ENCODE measurements around the gene TNFRSF18.

Gene TNFRSF18

GRCh38 chr1:1194723-1195122 lies 11.7 kb downstream of the TNFRSF18 start:
- Histone ChIP-seq H2BK120ac (ENCODE audit: insufficient read depth, low read length, poor library complexity) (no peak overlapping the region), H3K4me1 (ENCODE audit: control insufficient read depth in 1 of 2, insufficient read depth in 2 of 2, low read length in 2 of 2) (no peaks in the 10 kb centered on the region), H3K9me3 (ENCODE audit: insufficient read depth, low read depth, low read length) (peaks cover 14% of the 10 kb centered on the region), H4K91ac (ENCODE audit: low read depth, low read length) (no peak overlapping the region), H3K79me1 (ENCODE audit: low read length) (no peaks in the 10 kb centered on the region), H3K4ac (ENCODE audit: low read depth, low read length) (no peak overlapping the region), H3K79me2 (ENCODE audit: control insufficient read depth, insufficient read depth, low read length, poor library complexity) (no peaks in the 10 kb centered on the region), H3K14ac (ENCODE audit: low read length) (no peak overlapping the region), H4K8ac (ENCODE audit: low read depth, low read length) (no peak overlapping the region), H4K12ac (ENCODE audit: low read depth, low read length) (no peak overlapping the region), H3K4me2 (ENCODE audit: low read length) (no peak overlapping the region), H3K4me3 (ENCODE audit: low read depth, low read length) (no peak overlapping the region), H3K18ac (ENCODE audit: low read length) (no peak overlapping the region), H2AFZ (ENCODE audit: insufficient read depth, low read length, poor library complexity) (no peak overlapping the region), H3K23ac (ENCODE audit: low read length) (no peak overlapping the region), H3K27me3 (ENCODE audit: insufficient read depth, low read length) (no peaks in the 10 kb centered on the region), H3K27ac (ENCODE audit: low read depth, low read length) (no peak overlapping the region), H2AK5ac (ENCODE audit: low read length) (no peak overlapping the region), H3K36me3 (ENCODE audit: control insufficient read depth in 1 of 2, insufficient read depth in 2 of 2, low read length in 2 of 2) (no peaks in the 10 kb centered on the region), H3K9ac (ENCODE audit: low read length) (no peak overlapping the region), H2BK12ac (ENCODE audit: low read length) (no peak overlapping the region), H2BK5ac (ENCODE audit: low read depth, low read length, poor library complexity) (no peak overlapping the region)
- WGBS (ENCODE audit: extremely low coverage, insufficient coverage, insufficient read length), result no CpG with 5 or more reads among the region's 3 CpGs
- DNase-seq, result no peak

GRCh38 chr1:1191734-1192133 lies 14.7 kb downstream of the TNFRSF18 start:
- H3K4me2 ChIP-seq (ENCODE audit: low read length), result no peak overlapping the region
- no peaks in the 10 kb centered on the region for H3K4me1 ChIP-seq (ENCODE audit: control insufficient read depth in 1 of 2, insufficient read depth in 2 of 2, low read length in 2 of 2)
- no peak for DNase-seq
- no peaks in the 10 kb centered on the region for H3K79me2 ChIP-seq (ENCODE audit: control insufficient read depth, insufficient read depth, low read length, poor library complexity)
- no peak overlapping the region for H3K14ac ChIP-seq (ENCODE audit: low read length)
- no peaks in the 10 kb centered on the region for H3K36me3 ChIP-seq (ENCODE audit: control insufficient read depth in 1 of 2, insufficient read depth in 2 of 2, low read length in 2 of 2)
- H2BK5ac ChIP-seq (ENCODE audit: low read depth, low read length, poor library complexity), result no peak overlapping the region
- no peak overlapping the region for H3K18ac ChIP-seq (ENCODE audit: low read length)
- H4K12ac ChIP-seq (ENCODE audit: low read depth, low read length), result no peak overlapping the region
- H4K8ac ChIP-seq (ENCODE audit: low read depth, low read length), result no peak overlapping the region
- H3K4me3 ChIP-seq (ENCODE audit: low read depth, low read length), result no peak overlapping the region
- no peak overlapping the region for H3K9ac ChIP-seq (ENCODE audit: low read length)
- no peak overlapping the region for H2BK120ac ChIP-seq (ENCODE audit: insufficient read depth, low read length, poor library complexity)
- peaks cover 10% of the 10 kb centered on the region for H3K9me3 ChIP-seq (ENCODE audit: insufficient read depth, low read depth, low read length)
- no peak overlapping the region for H4K91ac ChIP-seq (ENCODE audit: low read depth, low read length)
- no CpG with 5 or more reads among the region's 11 CpGs for WGBS (ENCODE audit: extremely low coverage, insufficient coverage, insufficient read length)
- no peak overlapping the region for H2BK12ac ChIP-seq (ENCODE audit: low read length)
- H3K27me3 ChIP-seq (ENCODE audit: insufficient read depth, low read length), result no peaks in the 10 kb centered on the region
- H2AK5ac ChIP-seq (ENCODE audit: low read length), result no peak overlapping the region
- no peak overlapping the region for H2AFZ ChIP-seq (ENCODE audit: insufficient read depth, low read length, poor library complexity)
- H3K23ac ChIP-seq (ENCODE audit: low read length), result no peak overlapping the region
- no peak overlapping the region for H3K27ac ChIP-seq (ENCODE audit: low read depth, low read length)
- H3K4ac ChIP-seq (ENCODE audit: low read depth, low read length), result no peak overlapping the region
- no peaks in the 10 kb centered on the region for H3K79me1 ChIP-seq (ENCODE audit: low read length)

- Histone ChIP-seq H3K14ac (ENCODE audit: low read length) (no peak overlapping the region), H2BK12ac (ENCODE audit: low read length) (no peak overlapping the region), H3K18ac (ENCODE audit: low read length) (no peak overlapping the region), H4K12ac (ENCODE audit: low read depth, low read length) (no peak overlapping the region), H3K23ac (ENCODE audit: low read length) (no peak overlapping the region), H3K9ac (ENCODE audit: low read length) (no peak overlapping the region), H3K79me2 (ENCODE audit: control insufficient read depth, insufficient read depth, low read length, poor library complexity) (no peaks in the 10 kb centered on the region), H3K27ac (ENCODE audit: low read depth, low read length) (no peak overlapping the region), H3K79me1 (ENCODE audit: low read length) (no peaks in the 10 kb centered on the region), H4K91ac (ENCODE audit: low read depth, low read length) (no peak overlapping the region), H3K4me3 (ENCODE audit: low read depth, low read length) (no peak overlapping the region), H3K9me3 (ENCODE audit: insufficient read depth, low read depth, low read length) (peaks cover 10% of the 10 kb centered on the region), H4K8ac (ENCODE audit: low read depth, low read length) (no peak overlapping the region), H3K4me2 (ENCODE audit: low read length) (no peak overlapping the region), H3K4ac (ENCODE audit: low read depth, low read length) (no peak overlapping the region), H2AFZ (ENCODE audit: insufficient read depth, low read length, poor library complexity) (no peak overlapping the region), H3K36me3 (ENCODE audit: control insufficient read depth in 1 of 2, insufficient read depth in 2 of 2, low read length in 2 of 2) (no peaks in the 10 kb centered on the region), H2BK120ac (ENCODE audit: insufficient read depth, low read length, poor library complexity) (no peak overlapping the region), H2AK5ac (ENCODE audit: low read length) (no peak overlapping the region), H3K27me3 (ENCODE audit: insufficient read depth, low read length) (no peaks in the 10 kb centered on the region), H3K4me1 (ENCODE audit: control insufficient read depth in 1 of 2, insufficient read depth in 2 of 2, low read length in 2 of 2) (no peaks in the 10 kb centered on the region), H2BK5ac (ENCODE audit: low read depth, low read length, poor library complexity) (no peak overlapping the region)
- no peak for DNase-seq
- no CpG with 5 or more reads among the region's 5 CpGs for WGBS (ENCODE audit: extremely low coverage, insufficient coverage, insufficient read length)
Observed at GRCh38 chr1:1189111-1189510, 17.3 kb downstream of the TNFRSF18 start.

- no peak overlapping the region for H3K27ac ChIP-seq (ENCODE audit: low read depth, low read length)
- no peak overlapping the region for H3K14ac ChIP-seq (ENCODE audit: low read length)
- no peak overlapping the region for H4K12ac ChIP-seq (ENCODE audit: low read depth, low read length)
- no peak overlapping the region for H4K8ac ChIP-seq (ENCODE audit: low read depth, low read length)
- no peak overlapping the region for H3K9ac ChIP-seq (ENCODE audit: low read length)
- H4K91ac ChIP-seq (ENCODE audit: low read depth, low read length), result no peak overlapping the region
- no peak overlapping the region for H3K4me2 ChIP-seq (ENCODE audit: low read length)
- H3K79me1 ChIP-seq (ENCODE audit: low read length), result no peaks in the 10 kb centered on the region
- no peak overlapping the region for H3K4me3 ChIP-seq (ENCODE audit: low read depth, low read length)
- H3K27me3 ChIP-seq (ENCODE audit: insufficient read depth, low read length), result no peaks in the 10 kb centered on the region
- no peaks in the 10 kb centered on the region for H3K36me3 ChIP-seq (ENCODE audit: control insufficient read depth in 1 of 2, insufficient read depth in 2 of 2, low read length in 2 of 2)
- peaks cover 9% of the 10 kb centered on the region for H3K9me3 ChIP-seq (ENCODE audit: insufficient read depth, low read depth, low read length)
- H2AFZ ChIP-seq (ENCODE audit: insufficient read depth, low read length, poor library complexity), result no peak overlapping the region
- no peak overlapping the region for H3K4ac ChIP-seq (ENCODE audit: low read depth, low read length)
- DNase-seq, result no peak
- H3K23ac ChIP-seq (ENCODE audit: low read length), result no peak overlapping the region
- H2BK120ac ChIP-seq (ENCODE audit: insufficient read depth, low read length, poor library complexity), result no peak overlapping the region
- no peaks in the 10 kb centered on the region for H3K4me1 ChIP-seq (ENCODE audit: control insufficient read depth in 1 of 2, insufficient read depth in 2 of 2, low read length in 2 of 2)
- no peak overlapping the region for H2BK12ac ChIP-seq (ENCODE audit: low read length)
- no peak overlapping the region for H3K18ac ChIP-seq (ENCODE audit: low read length)
- H3K79me2 ChIP-seq (ENCODE audit: control insufficient read depth, insufficient read depth, low read length, poor library complexity), result no peaks in the 10 kb centered on the region
- no peak overlapping the region for H2AK5ac ChIP-seq (ENCODE audit: low read length)
- H2BK5ac ChIP-seq (ENCODE audit: low read depth, low read length, poor library complexity), result no peak overlapping the region
Observed at GRCh38 chr1:1187938-1188337, 18.5 kb downstream of the TNFRSF18 start.
